IMR-90 (cell line): Measurements from ENCODE around the gene NDUFB4.

Source experiments
- CEBPB ChIP-seq: IDR thresholded peaks from 2 replicates; pipeline ENCODE4 v1.6.1; 2012; ENCODE audit warnings: low read depth, low read length, improper control_type of control experiment
- CTCF ChIP-seq: conservative IDR thresholded peaks from 2 replicates; pipeline ENCODE4 v1.5.1; 2012; ENCODE audit warnings: mild to moderate bottlenecking, low read depth, low read length, improper control_type of control experiment
- POLR2A ChIP-seq: IDR thresholded peaks from 2 replicates; pipeline ENCODE4 v1.6.1; 2012; ENCODE audit warnings: mild to moderate bottlenecking, low read depth, low read length
- RCOR1 ChIP-seq: IDR thresholded peaks from 2 replicates; pipeline ENCODE4 v1.6.1; 2012; ENCODE audit warnings: mild to moderate bottlenecking, low read length, improper control_type of control experiment; ENCODE audit not compliant: insufficient replicate concordance

GRCh38 chr3:120561251-120562045, 34.7 kb upstream of the NDUFB4 start:
- peak; percentile 87 for TF ChIP-seq CTCF
- TF ChIP-seq RCOR1, result no peak
- TF ChIP-seq POLR2A, result no peak
- TF ChIP-seq CEBPB, result no peak
